ENCODE measurements around the gene ERAL1.
A peak's percentile ranks its signal among the peaks of the same experiment; 100 is the strongest.
"Not testable (repeated sequence)": the region's sequence is repeated elsewhere in the genome, so short reads cannot be mapped to it uniquely, and the experiment has no call there.

The ERAL1 gene

GRCh38 chr17:28899212-28899815 lies 44.5 kb downstream of the ERAL1 start:
- DNase-seq (ENCODE audit: low read depth): no peak

- DNase-seq (ENCODE audit: low read depth): no peak
Observed at GRCh38 chr17:28900986-28901726, 46.3 kb downstream of the ERAL1 start.

- no peak for DNase-seq (ENCODE audit: low read depth)
Observed at GRCh38 chr17:28901866-28902818, 47.3 kb downstream of the ERAL1 start.

- DNase-seq (ENCODE audit: low read depth): peak; percentile 88
Observed at GRCh38 chr17:28902819-28903545, 48.2 kb downstream of the ERAL1 start, which contains the start of gene DHRS13. Gene DHRS13, minus strand, starts transcription at chr17:28903079. Its CDS starts 135 bp downstream, at chr17:28902944.

- DNase-seq (ENCODE audit: low read depth): not testable (repeated sequence)
Observed at GRCh38 chr17:28903546-28903841, 48.7 kb downstream of the ERAL1 start.

GRCh38 chr17:28904800-28905199 lies 50.0 kb downstream of the ERAL1 start:
- no peak for DNase-seq (ENCODE audit: low read depth)

GRCh38 chr17:28906276-28906675 lies 51.5 kb downstream of the ERAL1 start:
- no peak for DNase-seq (ENCODE audit: low read depth)

GRCh38 chr17:28906706-28907438 lies 52.1 kb downstream of the ERAL1 start:
- DNase-seq (ENCODE audit: low read depth): no peak

GRCh38 chr17:28907709-28908475 lies 53.1 kb downstream of the ERAL1 start:
- no peak for DNase-seq (ENCODE audit: low read depth)

GRCh38 chr17:28908640-28909167 lies 53.9 kb downstream of the ERAL1 start:
- peak; percentile 61 for DNase-seq (ENCODE audit: low read depth)

- no peak for DNase-seq (ENCODE audit: low read depth)
Observed at GRCh38 chr17:28910534-28910933, 55.7 kb downstream of the ERAL1 start.
